ENCODE data around the gene TMEM231. TPM values are rescaled to one million over a fixed set of nuclear protein-coding genes. Genes with fewer than 3 reads are reported as not detected.

Gene TMEM231
- total RNA-seq = 1 to 10 TPM; 1.2 to 4.2 (median 1.9) TPM

GRCh38 chr16:75555707-75556430 is at the start of gene TMEM231:
TMEM231 (minus strand) TSS chr16:75556252; CDS start chr16:75556209, 43 bp downstream.
- Histone ChIP-seq H3K4me1 (peaks cover 0 to 21% (median 0%) of the 10 kb centered on the region in 3 donors), H3K27ac (peak within 1 kb of the TSS; percentile 64 to 87 (median 76)), H3K36me3 (no peaks in the 10 kb centered on the region), H3K9me3 (no peaks in the 10 kb centered on the region), H3K4me3 (peak within 1 kb of the TSS; percentile 49 to 84 (median 76)), H3K27me3 (no peaks in the 10 kb centered on the region)
- TF ChIP-seq POLR2A (IDR thresholded peaks at IDR 0.05) = no peak
- no peak for TF ChIP-seq CTCF (IDR thresholded peaks at IDR 0.05)
- intact Hi-C loops (cut with DNase I) = no loop called here
- peak; percentile 84 for DNase-seq
- 0 to 2% methylated on average over 12 to 13 of the region's 75 CpGs for WGBS, 2 donors

DNA sequence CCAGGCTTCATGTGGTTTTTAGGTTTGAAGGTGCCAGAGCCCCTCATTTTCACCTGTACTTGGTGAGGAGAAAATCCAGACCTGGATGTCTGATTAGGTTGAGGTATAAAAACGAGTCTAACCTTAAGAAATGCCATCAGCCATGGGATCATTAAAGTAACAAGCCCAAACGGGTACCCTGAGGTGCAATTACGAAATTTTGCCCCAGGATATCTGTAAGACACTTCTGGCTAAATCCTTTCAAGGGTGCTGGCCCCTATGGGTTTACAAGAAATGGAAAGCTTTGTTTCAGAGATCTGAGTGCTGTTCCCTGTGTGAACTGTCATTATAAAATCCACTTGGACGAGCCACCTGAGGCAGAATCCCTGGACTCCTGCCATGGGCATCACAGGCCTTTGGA is 47.2 kb upstream of the TMEM231 start:
- Histone ChIP-seq H3K27me3 (no peaks in the 10 kb centered on the region), H3K4me3 (no peak overlapping the region), H3K9me3 (peaks cover 0 to 7% (median 0%) of the 10 kb centered on the region in 3 donors), H3K27ac (no peak overlapping the region), H3K4me1 (no peaks in the 10 kb centered on the region), H3K36me3 (peaks cover 7 to 94% (median 23%) of the 10 kb centered on the region in 3 donors)
- 65 to 76% methylated on average over 3 to 4 of the region's 4 CpGs for WGBS, 2 donors
- no peak for DNase-seq
- TF ChIP-seq POLR2A (IDR thresholded peaks at IDR 0.05) (no peak), CTCF (IDR thresholded peaks at IDR 0.05) (no peak)
- intact Hi-C loops (cut with DNase I) = no loop called here

GRCh38 chr16:75599452-75600277 is 43.6 kb upstream of the TMEM231 start:
- no peak for DNase-seq
- intact Hi-C loops (cut with DNase I) = no loop called here
- whole genome bisulfite sequencing, 2 donors = 93 to 95% methylated on average over 6 of the region's 6 CpGs
- H3K36me3 ChIP-seq = peaks cover 7 to 84% (median 12%) of the 10 kb centered on the region in 3 donors
- H3K9me3 ChIP-seq = peaks cover 0 to 7% (median 0%) of the 10 kb centered on the region in 3 donors
- H3K27me3 ChIP-seq = no peaks in the 10 kb centered on the region
- no peaks in the 10 kb centered on the region for H3K4me1 ChIP-seq
- TF ChIP-seq POLR2A (IDR thresholded peaks at IDR 0.05) (no peak), CTCF (IDR thresholded peaks at IDR 0.05) (no peak)
- no peak overlapping the region for H3K27ac ChIP-seq
- no peak overlapping the region for H3K4me3 ChIP-seq

- Histone ChIP-seq H3K9me3 (no peaks in the 10 kb centered on the region), H3K27ac (peak overlapping the region in 1 of 4 donors; percentile 15), H3K4me3 (no peak overlapping the region), H3K36me3 (peaks cover 0 to 33% (median 1%) of the 10 kb centered on the region in 3 donors), H3K4me1 (no peaks in the 10 kb centered on the region), H3K27me3 (no peaks in the 10 kb centered on the region)
- TF ChIP-seq CTCF (IDR thresholded peaks at IDR 0.05) (no peak), POLR2A (IDR thresholded peaks at IDR 0.05) (no peak)
- 71 to 75% methylated on average over 17 of the region's 17 CpGs for WGBS, 2 donors
- DNase-seq = no peak
- intact Hi-C loops (cut with DNase I) = no loop called here
Measured at GRCh38 chr16:75593825-75594820, 38.1 kb upstream of the TMEM231 start.
